ENCODE measurements around the gene YY2. TPM values are rescaled to one million over a fixed set of nuclear protein-coding genes. Genes with fewer than 3 reads are reported as not detected.
"Not testable (repeated sequence)": the region's sequence is repeated elsewhere in the genome, so short reads cannot be mapped to it uniquely, and the experiment has no call there.

YY2 gene
- not detected in 2 replicates for total RNA-seq (2014; rRNA removed; shearing (Covaris generic))

GRCh38 chrX:21855937-21856415 lies at the start of gene YY2:
Gene YY2 (plus strand): TSS chrX:21855987. CDS start chrX:21856485, 498 bp downstream.
- DNase-seq (ENCODE audit: low spot score), result no peak
- in situ Hi-C loops (cut with HindIII; ENCODE audit: low sequenced_read_pairs), result no loop called here

GRCh38 chrX:21806691-21807090 lies 49.1 kb upstream of the YY2 start:
- in situ Hi-C loops (cut with HindIII; ENCODE audit: low sequenced_read_pairs), result no loop called here
- no peak for DNase-seq (ENCODE audit: low spot score)

DNA sequence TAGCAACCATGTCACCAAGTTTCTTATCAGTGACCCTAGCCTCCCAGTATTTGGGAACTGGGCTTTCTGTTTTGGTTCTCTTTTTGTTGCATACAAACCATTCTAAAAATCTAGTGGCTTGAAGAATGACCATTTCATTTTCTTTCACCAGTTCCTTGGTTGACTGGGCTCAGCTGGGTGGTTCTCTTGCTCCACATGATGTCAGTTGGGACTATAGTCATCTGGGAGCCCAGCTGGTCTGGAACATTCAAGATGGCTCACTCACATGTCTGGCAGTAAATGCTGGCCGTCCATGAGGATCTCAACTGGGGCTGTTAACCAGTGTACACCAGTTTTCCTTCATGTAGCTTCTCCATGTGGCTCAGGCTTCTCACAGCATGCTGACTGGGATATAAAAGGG lies 44.0 kb upstream of the YY2 start:
- DNase-seq (ENCODE audit: low spot score), result no peak
- in situ Hi-C loops (cut with HindIII; ENCODE audit: low sequenced_read_pairs), result no loop called here

DNA sequence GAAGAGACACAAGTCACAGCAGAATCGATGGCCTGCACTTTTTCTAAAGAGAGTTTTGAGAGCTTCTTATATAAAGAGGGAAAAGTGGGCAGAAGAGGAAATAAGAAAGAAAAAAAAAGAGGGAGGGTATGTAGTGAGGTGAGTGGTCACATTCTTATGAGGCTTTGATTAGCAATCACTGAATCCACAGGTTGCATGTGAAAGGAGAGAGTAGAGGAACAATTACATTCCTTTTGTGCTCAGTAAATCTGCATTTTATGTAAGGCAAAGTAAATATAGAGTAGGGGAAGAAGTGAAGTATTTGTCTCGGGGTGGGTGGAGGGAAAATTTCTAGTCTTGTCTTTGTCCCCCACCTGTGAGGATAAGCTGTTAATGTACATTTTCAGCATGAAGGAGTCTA lies 43.2 kb upstream of the YY2 start:
- no peak for DNase-seq (ENCODE audit: low spot score)
- in situ Hi-C loops (cut with HindIII; ENCODE audit: low sequenced_read_pairs), result no loop called here

- in situ Hi-C loops (cut with HindIII; ENCODE audit: low sequenced_read_pairs), result no loop called here
- DNase-seq (ENCODE audit: low spot score), result no peak
Measured at GRCh38 chrX:21813612-21814368, 42.0 kb upstream of the YY2 start.

DNA sequence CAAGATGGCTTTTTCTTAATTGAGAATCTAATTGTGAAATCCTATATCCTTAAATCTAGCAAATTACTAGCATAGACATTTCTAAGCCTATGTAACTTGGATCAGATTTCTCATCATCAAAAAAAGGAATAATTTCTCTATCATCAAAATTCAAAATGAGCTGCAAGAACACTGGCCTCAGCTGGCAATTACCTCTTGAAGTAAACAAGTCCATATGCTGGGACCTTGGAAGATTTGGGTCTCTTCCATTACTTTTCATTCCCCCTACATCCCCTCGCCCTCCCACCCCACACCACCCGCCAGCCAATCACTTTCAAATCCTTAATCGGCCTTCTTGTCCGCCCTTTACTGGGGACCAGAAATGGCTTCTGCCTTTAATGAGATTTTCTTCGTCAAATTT lies 39.7 kb upstream of the YY2 start:
- peak; percentile 29 for DNase-seq (ENCODE audit: low spot score)
- in situ Hi-C loops (cut with HindIII; ENCODE audit: low sequenced_read_pairs), result no loop called here

- in situ Hi-C loops (cut with HindIII; ENCODE audit: low sequenced_read_pairs); DNase-seq (ENCODE audit: low spot score): not testable (repeated sequence)
Measured at GRCh38 chrX:21820170-21820569, 35.6 kb upstream of the YY2 start.

DNA sequence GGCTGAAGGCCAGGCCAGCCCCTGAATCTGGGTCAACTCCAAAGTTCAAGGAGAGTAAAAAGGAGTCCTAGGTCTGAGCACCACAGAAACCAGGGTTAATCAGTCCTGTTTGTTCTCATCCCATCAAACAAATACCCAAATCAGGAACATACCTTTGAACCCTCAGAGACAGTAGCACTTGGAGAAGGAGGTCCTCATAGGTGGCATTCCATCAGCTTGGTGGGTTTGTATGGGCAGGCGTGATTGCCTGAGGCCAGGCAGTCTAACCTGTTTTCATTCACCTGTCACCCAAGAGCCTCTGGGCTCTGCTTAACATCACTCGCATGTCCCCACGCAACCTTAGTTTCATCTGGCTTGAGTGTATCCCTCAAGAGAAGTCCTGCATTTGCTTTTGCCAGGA lies 33.9 kb upstream of the YY2 start:
- in situ Hi-C loops (cut with HindIII; ENCODE audit: low sequenced_read_pairs), result no loop called here

GRCh38 chrX:21831496-21831895 lies 24.3 kb upstream of the YY2 start:
- in situ Hi-C loops (cut with HindIII; ENCODE audit: low sequenced_read_pairs), result no loop called here
- no peak for DNase-seq (ENCODE audit: low spot score)

More for the DNA sequence above, 33.9 kb upstream of the YY2 start:
- no peak for DNase-seq (ENCODE audit: low spot score)

DNA sequence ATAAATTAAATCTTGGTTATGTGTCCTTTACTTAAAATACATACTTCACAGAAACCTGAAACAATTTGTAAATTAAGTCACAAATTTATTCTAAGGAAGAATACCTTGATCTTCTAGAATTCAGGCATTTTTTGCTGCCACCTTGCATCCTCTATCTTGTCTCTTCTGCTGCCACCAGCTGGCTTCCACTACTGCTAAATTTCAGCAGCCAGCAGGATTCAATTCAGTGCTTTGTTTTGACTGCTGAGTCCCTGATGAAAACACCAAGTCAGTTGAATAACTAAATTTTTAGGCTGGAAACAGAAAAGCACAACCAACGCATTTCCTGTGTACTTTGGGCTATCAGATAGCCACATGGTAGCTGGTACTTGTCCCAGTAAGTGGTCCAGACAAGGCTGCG lies 18.7 kb upstream of the YY2 start:
- DNase-seq (ENCODE audit: low spot score), result peak; percentile 69
- in situ Hi-C loops (cut with HindIII; ENCODE audit: low sequenced_read_pairs), result no loop called here

GRCh38 chrX:21838937-21839333 lies 16.9 kb upstream of the YY2 start:
- in situ Hi-C loops (cut with HindIII; ENCODE audit: low sequenced_read_pairs), result no loop called here
- no peak for DNase-seq (ENCODE audit: low spot score)

DNA sequence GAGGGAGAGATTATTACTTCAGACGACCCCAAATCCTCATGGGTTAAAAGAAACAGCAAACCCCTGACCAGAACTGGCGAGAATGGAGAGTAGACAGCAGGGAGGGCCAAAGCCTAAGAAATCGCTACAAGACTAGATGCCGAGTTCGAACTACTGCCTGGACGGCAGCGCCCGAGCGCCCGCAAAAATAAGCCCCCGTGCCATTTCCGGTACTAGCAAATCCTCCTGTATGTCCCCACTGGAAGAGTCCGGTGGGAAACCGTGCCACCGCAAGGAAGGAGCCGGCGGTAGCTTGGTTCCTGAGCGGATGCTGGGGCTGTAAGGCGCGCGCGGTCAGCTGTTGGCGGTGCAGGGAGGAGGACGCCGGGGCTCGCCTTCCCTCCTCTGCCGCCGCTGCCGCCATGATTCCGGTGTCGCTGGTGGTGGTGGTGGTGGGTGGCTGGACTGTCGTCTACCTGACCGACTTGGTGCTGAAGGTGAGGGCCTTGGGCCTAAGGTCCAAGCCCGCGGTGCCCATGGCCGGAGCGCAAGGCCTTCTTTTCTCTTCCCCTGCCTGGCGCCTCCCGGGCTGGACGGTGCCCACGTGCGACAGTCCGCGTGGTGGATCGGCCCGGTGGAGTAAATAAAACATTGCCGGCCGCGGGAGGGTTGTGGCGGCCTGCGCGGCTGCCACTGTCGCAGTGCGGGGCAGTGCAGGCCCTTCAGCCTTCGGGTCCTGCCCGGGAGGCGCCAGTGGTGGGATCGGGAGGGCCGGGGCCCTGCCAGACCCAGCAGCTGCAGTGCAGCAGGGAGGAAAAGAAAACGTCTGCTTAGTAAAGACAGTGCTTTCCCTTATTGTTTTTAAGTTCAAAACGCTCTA lies 16.2 kb upstream of the YY2 start, which contains the start of gene MBTPS2:
TSS of gene MBTPS2 (plus strand) at position 284 of the 859 bp plus-strand sequence. CDS start at position 402, 118 bp downstream.
- peak; percentile 84 for DNase-seq (ENCODE audit: low spot score)
- in situ Hi-C loops (cut with HindIII; ENCODE audit: low sequenced_read_pairs), result no loop called here

DNA sequence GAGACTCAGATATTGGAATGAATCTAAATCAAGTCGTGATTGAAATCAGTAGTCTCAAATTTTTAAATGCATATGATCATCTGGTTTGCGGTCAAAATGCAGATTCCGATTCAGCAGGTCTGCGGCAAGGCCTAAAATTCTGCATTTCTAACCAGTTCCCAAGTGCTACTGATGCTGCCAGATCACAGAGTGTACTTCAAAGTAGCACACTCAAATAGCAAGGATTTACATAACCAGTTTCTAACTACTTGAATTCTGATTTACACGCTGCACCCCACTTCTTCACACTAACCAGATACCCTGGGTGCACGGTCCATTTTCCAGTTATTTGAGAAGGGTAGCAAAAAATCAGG lies 15.6 kb upstream of the YY2 start:
- peak; percentile 27 for DNase-seq (ENCODE audit: low spot score)
- in situ Hi-C loops (cut with HindIII; ENCODE audit: low sequenced_read_pairs), result no loop called here

- in situ Hi-C loops (cut with HindIII; ENCODE audit: low sequenced_read_pairs), result no loop called here
- no peak for DNase-seq (ENCODE audit: low spot score)
Measured at GRCh38 chrX:21843179-21843578, 12.6 kb upstream of the YY2 start.

DNA sequence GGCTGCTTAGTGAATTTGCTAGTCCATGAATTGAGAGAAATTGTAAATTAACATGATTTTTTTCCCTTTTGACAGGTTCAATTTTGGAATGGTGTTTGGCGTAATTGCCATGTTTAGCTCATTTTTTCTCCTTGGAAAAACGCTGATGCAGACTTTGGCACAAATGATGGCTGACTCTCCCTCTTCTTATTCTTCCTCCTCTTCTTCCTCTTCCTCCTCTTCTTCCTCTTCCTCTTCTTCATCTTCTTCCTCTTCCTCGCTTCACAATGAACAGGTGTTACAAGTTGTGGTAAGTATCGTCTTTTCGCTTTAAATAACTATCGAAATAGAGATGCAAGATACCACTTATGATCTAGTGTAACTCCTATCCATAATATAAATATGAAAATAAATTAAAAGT lies 10.7 kb upstream of the YY2 start:
- DNase-seq (ENCODE audit: low spot score), result no peak
- in situ Hi-C loops (cut with HindIII; ENCODE audit: low sequenced_read_pairs), result no loop called here

GRCh38 chrX:21847342-21847741 lies 8.4 kb upstream of the YY2 start:
- DNase-seq (ENCODE audit: low spot score), result peak; percentile 91
- in situ Hi-C loops (cut with HindIII; ENCODE audit: low sequenced_read_pairs), result no loop called here

- DNase-seq (ENCODE audit: low spot score), result no peak
- in situ Hi-C loops (cut with HindIII; ENCODE audit: low sequenced_read_pairs), result no loop called here
Measured at GRCh38 chrX:21853578-21853977, 2.2 kb upstream of the YY2 start.

DNA sequence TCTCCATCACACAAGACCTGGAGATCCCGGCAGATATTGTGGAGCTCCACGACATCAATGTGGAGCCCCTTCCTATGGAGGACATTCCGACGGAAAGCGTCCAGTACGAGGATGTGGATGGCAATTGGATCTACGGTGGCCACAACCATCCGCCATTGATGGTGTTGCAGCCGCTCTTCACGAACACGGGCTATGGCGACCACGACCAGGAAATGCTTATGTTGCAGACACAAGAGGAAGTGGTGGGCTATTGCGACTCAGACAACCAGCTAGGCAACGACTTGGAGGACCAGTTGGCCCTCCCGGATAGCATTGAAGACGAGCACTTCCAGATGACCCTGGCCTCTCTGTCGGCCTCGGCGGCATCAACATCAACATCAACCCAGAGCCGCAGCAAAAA lies 717 bp downstream of the YY2 start:
- in situ Hi-C loops (cut with HindIII; ENCODE audit: low sequenced_read_pairs), result no loop called here

GRCh38 chrX:21863241-21863640 lies 7.5 kb downstream of the YY2 start:
- in situ Hi-C loops (cut with HindIII; ENCODE audit: low sequenced_read_pairs), result no loop called here
- no peak for DNase-seq (ENCODE audit: low spot score)

More for the DNA sequence above, 717 bp downstream of the YY2 start:
- DNase-seq (ENCODE audit: low spot score), result no peak

GRCh38 chrX:21865436-21865835 lies 9.6 kb downstream of the YY2 start:
- in situ Hi-C loops (cut with HindIII; ENCODE audit: low sequenced_read_pairs), result no loop called here
- no peak for DNase-seq (ENCODE audit: low spot score)

Measured in G401 (cell line).